Lower lobe of right lung (tissue), 2 donors: ENCODE data around the gene TREM1. TPM values are rescaled to one million over a fixed set of nuclear protein-coding genes. Genes with fewer than 3 reads are reported as not detected.
A peak's percentile ranks its signal among the peaks of the same experiment; 100 is the strongest.

Source experiments
- ATAC-seq, 2 donors: fragments of 200-7000 bp; cut with Tn5 transposase; one replicate each; pipeline ENCODE4 v1.9.1; 2020 to 2022; ENCODE audit warnings: mild to moderate bottlenecking in 2 of 2, moderate library complexity in 2 of 2
- DNase-seq: peaks from one replicate; pipeline ENCODE4 v3.0.0-alpha.2; 2020
- H3K27ac ChIP-seq: fragments of 200-600 bp; one replicate; pipeline ENCODE4 v1.8.0; 2022
- H3K27me3 ChIP-seq: fragments of 200-600 bp; one replicate; pipeline ENCODE4 v1.8.0; 2022; ENCODE audit warnings: low read depth
- H3K36me3 ChIP-seq: fragments of 200-600 bp; one replicate; pipeline ENCODE4 v1.8.0; 2022; ENCODE audit warnings: mild to moderate bottlenecking
- H3K4me1 ChIP-seq: fragments of 200-600 bp; one replicate; pipeline ENCODE4 v1.8.0; 2022
- H3K4me3 ChIP-seq: fragments of 200-600 bp; one replicate; pipeline ENCODE4 v1.8.0; 2022; ENCODE audit warnings: mild to moderate bottlenecking
- H3K9me3 ChIP-seq: fragments of 200-600 bp; one replicate; pipeline ENCODE4 v1.8.0; 2022
- intact Hi-C: fragments of 100-400 bp; cut with DNase I; formaldehyde crosslinking; loops from one replicate; pipeline ENCODE4 v1.11.0; 2022
- total RNA-seq: library from RNA; stranded (reverse); fragmentation: NEBNext Ultra II Directional; extraction: Animal tissue kit (Norgen Biotek cat#: 25700); gene quantifications from one replicate; pipeline ENCODE4 v1.2.1, GENCODE V29; 2021
- TF ChIP-seq, protein P1 (sequence below): fragments of 200-600 bp; IDR thresholded peaks from one replicate; pipeline ENCODE4 v1.8.0; 2022; ENCODE audit warnings: antibody characterized with exemption, mild to moderate bottlenecking
- donor health status: DM: no; HTN: yes; CAD: no; lungs with severe emphysema.

TREM1 gene
- total RNA-seq, 1 donor from 2014 or later, result 160 TPM

DNA sequence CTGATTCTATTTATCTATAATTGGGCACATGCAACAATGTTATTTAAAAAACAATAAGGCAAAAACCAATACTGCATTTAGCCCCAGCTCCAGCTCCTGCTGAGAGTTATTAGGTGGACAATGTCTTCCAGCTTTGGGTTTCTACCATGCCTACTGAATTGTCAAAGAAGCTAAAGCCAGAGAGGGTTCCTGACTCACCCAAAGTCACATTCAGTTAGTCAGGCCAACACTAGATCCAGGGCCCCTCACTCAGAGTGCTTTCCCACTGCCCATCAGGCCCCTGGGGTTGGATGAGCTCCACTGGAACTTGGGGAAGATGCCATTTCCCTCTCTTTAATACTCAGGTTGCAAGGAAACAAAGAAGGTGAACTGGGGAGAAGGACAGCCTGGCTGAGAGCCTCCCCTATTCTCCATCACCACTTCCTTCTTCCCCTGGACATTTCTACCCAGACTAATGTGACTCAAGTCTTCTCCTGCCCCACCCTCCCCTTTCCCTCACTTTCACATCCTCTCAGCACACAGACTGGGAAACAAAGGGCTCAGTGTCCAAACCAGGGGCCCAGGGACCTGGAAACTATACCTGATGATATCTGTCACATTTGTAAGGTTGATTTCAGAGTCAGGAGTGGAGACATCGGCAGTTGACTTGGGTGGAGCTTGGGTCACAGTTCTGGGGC, 6.0 kb downstream of the TREM1 start:
- Histone ChIP-seq H3K27ac (peak overlapping the region; percentile 46), H3K4me3 (no peak overlapping the region), H3K4me1 (peaks cover 26% of the 10 kb centered on the region), H3K27me3 (no peaks in the 10 kb centered on the region), H3K36me3 (no peaks in the 10 kb centered on the region), H3K9me3 (no peaks in the 10 kb centered on the region)
- intact Hi-C loops, result no loop called here
- peak; percentile 20 to 34 for ATAC-seq
- no peak for DNase-seq
- TF ChIP-seq, protein P1, sequence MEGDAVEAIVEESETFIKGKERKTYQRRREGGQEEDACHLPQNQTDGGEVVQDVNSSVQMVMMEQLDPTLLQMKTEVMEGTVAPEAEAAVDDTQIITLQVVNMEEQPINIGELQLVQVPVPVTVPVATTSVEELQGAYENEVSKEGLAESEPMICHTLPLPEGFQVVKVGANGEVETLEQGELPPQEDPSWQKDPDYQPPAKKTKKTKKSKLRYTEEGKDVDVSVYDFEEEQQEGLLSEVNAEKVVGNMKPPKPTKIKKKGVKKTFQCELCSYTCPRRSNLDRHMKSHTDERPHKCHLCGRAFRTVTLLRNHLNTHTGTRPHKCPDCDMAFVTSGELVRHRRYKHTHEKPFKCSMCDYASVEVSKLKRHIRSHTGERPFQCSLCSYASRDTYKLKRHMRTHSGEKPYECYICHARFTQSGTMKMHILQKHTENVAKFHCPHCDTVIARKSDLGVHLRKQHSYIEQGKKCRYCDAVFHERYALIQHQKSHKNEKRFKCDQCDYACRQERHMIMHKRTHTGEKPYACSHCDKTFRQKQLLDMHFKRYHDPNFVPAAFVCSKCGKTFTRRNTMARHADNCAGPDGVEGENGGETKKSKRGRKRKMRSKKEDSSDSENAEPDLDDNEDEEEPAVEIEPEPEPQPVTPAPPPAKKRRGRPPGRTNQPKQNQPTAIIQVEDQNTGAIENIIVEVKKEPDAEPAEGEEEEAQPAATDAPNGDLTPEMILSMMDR, result no peak

DNA sequence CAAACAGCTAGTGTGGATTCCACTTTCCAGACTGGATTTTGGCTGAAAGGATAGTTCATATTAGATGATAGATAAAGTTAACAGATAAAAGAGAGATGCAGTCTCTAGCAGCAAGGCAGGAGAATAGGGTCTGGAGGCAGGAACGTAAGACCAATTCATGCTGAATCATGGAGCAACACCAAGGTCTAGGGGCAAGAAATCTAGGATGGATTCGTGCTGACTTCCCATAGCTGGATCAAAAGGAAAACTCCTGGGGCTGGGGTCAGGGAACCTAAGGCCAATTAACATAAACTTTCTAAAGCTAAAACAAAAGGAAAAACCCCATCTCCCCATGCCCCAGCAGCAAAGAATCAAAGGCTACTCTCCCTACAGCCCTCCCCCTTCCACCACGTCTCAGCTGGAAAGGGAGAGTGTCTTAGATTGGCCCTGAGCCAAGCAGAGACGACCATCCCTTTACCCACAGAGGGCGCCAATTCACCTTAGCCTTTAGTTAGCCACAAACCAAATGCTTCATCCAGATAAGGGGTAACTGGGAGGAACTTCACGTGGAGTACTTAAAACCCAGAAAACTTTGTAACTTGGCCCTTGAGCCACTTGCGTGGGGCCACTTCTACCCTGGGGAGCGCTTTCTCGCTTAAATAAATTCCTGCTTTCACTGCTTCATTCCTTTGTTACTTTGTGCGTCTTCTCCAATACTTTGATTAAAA, 7.6 kb downstream of the TREM1 start:
- H3K4me3 ChIP-seq, result no peak overlapping the region
- intact Hi-C loops, result no loop called here
- ATAC-seq (peak; percentile 80 to 89), DNase-seq (peak; percentile 68)
- H3K27me3 ChIP-seq, result no peaks in the 10 kb centered on the region
- no peaks in the 10 kb centered on the region for H3K9me3 ChIP-seq
- H3K36me3 ChIP-seq, result no peaks in the 10 kb centered on the region
- H3K4me1 ChIP-seq, result peaks cover 11% of the 10 kb centered on the region
- TF ChIP-seq, protein P1, result peak; percentile 58
- peak overlapping the region; percentile 19 for H3K27ac ChIP-seq

DNA sequence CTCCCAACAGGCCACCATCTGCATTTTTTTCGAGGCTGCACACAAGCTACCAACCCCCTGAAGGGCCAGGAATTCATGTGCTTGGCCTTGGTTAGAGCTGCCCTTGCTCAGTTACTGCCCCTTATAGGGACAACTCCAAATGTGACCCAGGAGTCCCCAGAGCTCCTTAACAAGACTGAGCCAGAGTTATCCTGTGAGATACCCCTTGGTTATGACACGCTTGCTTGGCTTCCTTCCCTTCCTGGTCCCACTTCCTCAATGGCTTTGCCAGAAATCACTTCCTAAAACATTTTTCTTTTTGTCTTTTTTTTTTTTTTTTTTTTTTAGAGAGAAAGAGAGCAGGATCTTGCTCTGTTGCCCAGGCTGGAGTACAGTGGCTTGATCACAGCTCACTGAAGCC, 8.9 kb downstream of the TREM1 start:
- H3K36me3 ChIP-seq, result no peaks in the 10 kb centered on the region
- no peaks in the 10 kb centered on the region for H3K9me3 ChIP-seq
- intact Hi-C loops, result no loop called here
- no peak overlapping the region for H3K27ac ChIP-seq
- TF ChIP-seq, protein P1, result no peak
- no peaks in the 10 kb centered on the region for H3K27me3 ChIP-seq
- H3K4me3 ChIP-seq, result no peak overlapping the region
- ATAC-seq (no peak), DNase-seq (no peak)
- H3K4me1 ChIP-seq, result peaks cover 9% of the 10 kb centered on the region

DNA sequence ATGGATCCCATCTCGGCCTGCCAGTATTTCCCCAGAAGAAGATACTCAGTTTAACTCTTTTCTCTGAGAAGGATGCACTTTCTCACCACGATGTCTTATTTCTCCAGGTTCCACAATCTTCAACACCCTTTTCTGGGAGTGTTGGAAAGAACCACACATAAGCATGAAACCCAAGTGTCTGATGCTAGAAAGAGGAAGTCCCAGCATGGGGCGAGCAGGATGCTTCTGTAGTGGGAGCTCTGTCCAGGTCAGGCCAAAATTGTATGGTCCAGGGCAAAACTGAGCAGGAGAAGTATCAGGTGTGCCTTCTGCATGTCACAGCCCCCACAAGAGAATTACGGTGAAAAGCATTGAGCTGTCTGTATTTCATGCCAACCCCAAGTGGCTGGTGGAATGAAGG, 11.0 kb downstream of the TREM1 start:
- ATAC-seq, result no peak

DNA sequence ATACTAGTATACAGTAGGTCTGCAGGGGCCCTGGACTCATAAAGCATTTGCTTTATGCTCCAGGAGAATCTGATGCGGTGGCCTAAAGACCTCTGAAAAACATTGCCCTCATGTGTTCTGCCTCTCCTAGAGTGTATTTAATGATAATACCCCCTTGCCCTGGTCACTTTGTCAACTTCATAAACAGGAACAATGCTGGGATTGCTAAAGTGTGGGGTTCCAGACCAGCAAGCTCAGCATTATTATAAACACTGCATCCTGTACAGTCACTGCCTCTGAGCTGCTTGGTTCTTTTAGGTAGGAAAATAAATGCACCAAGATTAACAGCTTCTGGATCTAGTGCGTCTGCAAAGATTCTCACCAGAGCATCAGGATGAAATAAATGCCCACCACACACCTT, 12.2 kb downstream of the TREM1 start:
- DNase-seq (no peak), ATAC-seq (no peak)
- Histone ChIP-seq H3K4me1 (peaks cover 13% of the 10 kb centered on the region), H3K9me3 (no peaks in the 10 kb centered on the region), H3K36me3 (no peaks in the 10 kb centered on the region), H3K27ac (no peak overlapping the region), H3K4me3 (no peak overlapping the region), H3K27me3 (no peaks in the 10 kb centered on the region)
- intact Hi-C loops, result no loop called here
- TF ChIP-seq, protein P1, result no peak

More for the DNA sequence above, 11.0 kb downstream of the TREM1 start:
- Histone ChIP-seq H3K36me3 (no peaks in the 10 kb centered on the region), H3K9me3 (no peaks in the 10 kb centered on the region), H3K4me1 (peaks cover 13% of the 10 kb centered on the region), H3K27me3 (no peaks in the 10 kb centered on the region), H3K27ac (no peak overlapping the region), H3K4me3 (no peak overlapping the region)
- no peak for DNase-seq
- intact Hi-C loops, result no loop called here
- TF ChIP-seq, protein P1, result no peak
